ENCODE measurements around the gene UGT3A1.
"Not testable (repeated sequence)": the region's sequence is repeated elsewhere in the genome, so short reads cannot be mapped to it uniquely, and the experiment has no call there.

Gene UGT3A1, protein sequence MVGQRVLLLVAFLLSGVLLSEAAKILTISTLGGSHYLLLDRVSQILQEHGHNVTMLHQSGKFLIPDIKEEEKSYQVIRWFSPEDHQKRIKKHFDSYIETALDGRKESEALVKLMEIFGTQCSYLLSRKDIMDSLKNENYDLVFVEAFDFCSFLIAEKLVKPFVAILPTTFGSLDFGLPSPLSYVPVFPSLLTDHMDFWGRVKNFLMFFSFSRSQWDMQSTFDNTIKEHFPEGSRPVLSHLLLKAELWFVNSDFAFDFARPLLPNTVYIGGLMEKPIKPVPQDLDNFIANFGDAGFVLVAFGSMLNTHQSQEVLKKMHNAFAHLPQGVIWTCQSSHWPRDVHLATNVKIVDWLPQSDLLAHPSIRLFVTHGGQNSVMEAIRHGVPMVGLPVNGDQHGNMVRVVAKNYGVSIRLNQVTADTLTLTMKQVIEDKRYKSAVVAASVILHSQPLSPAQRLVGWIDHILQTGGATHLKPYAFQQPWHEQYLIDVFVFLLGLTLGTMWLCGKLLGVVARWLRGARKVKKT

DNA sequence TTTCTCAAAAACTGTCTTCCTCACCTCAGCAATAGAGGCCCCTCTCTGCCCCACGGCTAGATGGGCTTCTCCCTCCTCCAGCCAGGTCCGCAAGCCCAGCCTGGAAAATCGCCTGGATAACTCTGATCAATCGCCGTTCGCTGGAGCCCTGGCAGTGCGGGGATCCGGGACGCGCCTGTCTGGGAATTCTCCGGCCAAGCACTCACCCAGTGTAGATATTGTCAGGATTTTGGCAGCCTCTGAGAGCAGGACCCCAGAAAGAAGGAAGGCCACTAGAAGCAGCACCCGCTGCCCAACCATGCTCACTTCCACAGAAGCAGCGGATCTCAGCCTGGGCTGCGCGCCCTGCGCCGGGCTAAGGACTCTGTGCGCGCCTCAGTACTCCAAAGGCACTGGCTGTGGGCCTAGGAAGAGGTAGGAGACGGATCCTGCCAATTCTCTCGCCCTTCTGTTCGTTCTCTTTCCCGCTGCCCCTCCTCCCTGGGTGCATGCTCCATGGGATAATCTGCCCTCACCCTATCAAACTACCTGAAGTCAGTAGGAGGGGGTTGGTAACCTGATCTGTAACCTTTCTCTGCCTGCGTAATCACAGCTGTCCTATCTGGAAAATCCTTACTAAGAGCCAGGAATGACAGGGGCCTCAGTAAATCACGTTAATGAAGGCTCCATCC is at the start of gene UGT3A1:
Gene UGT3A1, minus strand, starts transcription at position 450 of the 671 bp plus-strand sequence. Its CDS starts 150 bp downstream, at position 300.
- DNase-seq (ENCODE audit: low spot score): no peak

DNA sequence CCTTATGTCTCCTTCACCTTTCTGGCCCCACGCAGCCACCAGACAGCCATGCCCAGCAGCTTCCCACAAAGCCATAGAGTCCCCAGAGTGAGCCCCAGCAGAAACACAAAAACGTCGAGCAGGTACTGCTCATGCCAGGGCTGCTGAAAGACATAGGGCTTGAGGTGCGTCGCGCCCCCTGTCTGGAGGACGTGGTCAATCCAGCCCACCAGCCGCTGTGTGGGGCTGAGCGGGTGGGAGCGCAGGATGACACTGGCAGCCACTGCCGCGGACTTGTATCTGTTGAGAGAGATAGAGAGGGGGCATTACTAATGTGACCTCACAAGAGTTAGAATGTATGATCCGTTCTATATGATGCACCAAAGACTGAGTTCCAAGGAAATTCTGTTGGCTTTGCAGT is 44.5 kb upstream of the UGT3A1 start:
- no peak for DNase-seq (ENCODE audit: low spot score)

DNA sequence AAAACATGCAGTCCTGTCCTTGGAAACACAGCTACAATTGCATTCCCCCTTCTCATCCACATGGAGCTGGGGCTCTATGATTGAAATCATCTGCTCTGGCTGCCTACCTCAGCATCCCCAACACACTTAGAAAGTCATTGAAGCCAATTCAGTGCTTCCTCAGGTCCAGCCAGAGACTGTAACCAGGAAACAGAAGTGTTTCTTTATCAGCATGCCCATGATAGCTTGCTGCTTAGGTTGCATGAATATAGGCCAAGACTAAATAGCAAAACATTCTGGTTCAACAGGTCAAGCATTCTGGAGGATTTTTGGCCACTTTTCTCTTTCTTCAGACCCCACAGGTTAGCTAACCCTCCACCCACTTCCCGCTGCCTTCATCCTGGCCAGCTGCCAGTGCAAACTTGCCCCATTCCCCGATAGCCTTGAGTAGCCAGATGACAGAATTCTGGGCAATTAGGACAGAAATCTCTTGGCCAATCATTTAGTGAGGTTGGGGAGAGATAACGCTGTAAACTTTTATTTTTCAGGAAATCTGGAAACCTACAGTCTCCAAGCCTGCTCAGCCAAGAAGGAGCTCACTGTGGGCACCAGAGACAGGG is 43.4 kb upstream of the UGT3A1 start:
- DNase-seq (ENCODE audit: low spot score): not testable (repeated sequence)

DNA sequence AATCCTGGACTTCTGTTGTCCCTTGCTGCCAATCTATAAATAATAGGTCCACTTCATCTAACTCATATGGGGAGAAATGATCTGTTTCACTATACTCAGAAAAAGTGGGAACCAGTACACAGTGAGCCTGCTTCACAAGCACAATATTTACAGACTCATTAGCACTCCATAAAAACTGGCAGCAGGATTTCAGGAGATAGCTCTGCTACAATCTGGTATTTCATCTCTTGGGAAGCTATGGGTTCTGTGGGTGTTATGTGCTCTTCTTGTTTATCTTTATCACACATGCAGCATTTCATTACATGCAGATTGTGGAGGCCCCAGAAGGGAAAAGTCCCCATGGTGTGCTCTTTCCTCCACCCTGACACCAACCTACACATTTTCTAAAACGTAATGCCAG is 42.3 kb upstream of the UGT3A1 start:
- no peak for DNase-seq (ENCODE audit: low spot score)

DNA sequence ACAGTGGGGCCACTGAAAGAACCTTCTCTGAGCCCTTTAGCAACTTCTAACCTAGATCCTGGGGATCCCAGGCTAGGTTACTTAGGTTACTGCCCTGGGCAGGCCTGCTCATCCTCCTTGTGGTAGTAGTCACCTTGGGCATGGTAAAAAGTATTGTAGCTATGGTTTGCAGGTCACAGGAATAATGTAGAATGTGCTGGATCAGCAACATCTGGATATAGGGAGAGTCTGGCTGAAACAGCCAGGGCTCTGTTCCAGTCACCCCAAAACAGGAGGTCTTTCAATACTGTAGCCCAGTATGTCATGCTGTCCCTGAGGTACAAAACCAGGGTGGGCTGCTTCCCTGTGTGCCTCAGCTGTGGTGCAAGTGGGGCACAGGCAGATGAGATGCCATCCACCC is 41.9 kb upstream of the UGT3A1 start:
- no peak for DNase-seq (ENCODE audit: low spot score)

DNA sequence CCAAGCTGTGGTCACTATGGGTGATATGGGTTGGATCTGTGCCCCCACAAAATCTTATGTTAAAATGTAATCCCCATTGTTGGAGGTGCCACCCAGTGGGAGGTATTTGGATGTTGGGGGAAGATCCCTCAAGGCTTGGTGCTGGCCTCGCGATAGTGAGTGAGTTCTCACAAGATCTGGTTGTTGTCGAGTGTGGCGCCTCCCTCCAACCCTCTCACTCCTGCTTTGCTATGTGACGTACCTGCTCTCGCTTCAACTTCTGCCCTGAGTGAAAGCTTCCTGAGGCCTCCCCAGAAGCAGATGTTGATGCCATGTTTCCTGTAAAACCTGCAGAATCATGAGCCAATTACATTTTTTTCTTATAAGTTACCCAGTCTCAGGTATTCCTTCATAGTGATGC is 40.0 kb upstream of the UGT3A1 start:
- DNase-seq (ENCODE audit: low spot score): no peak

DNA sequence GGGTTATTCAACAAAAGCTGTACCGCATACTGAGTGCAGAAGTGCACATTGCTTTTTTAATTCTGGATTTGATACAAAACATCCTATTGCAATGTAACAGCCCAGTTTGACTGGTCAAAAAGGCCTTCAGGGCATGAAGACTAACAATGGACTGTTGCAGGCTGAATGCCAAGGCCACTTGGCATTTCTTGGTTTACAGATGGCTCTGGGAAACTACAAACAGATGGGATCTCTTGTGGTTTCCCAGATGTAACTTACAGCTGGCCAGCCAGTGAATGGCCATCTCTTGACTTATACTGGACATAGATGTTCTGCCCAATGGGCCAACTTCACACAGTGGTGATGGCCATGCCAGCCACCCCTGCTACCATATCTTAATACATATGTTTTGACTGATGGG is 38.7 kb upstream of the UGT3A1 start:
- DNase-seq (ENCODE audit: low spot score): no peak

DNA sequence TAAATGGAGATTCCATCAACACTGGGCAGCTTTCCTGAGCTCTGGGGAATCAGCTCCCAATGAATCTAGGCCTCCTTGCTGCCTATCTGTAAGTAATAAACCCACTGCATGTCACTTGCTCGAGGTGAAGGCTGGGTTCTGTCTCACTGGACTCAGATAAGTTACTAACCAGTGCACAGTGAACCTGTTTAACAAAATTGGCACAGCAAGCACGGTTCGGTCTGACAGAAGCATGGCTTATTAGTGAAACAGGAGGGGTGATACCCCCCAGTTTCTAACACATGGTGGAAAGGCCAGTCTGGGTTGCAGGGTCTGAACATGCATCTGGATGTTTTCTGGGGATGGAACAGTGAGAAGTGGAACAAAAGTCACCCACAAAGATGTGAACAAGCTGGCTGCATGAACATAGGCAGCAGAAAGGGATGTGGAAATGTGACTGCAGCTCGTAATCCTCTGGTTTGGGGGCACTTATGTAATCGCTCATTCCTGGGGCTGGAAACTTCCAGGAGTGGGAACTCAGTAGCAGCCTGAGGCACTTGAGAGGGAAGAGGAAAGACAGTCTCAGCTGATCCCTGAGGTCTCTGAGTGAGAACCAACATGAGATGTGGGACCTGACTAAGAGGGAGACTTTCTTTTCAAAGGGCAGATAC is 37.8 kb upstream of the UGT3A1 start:
- DNase-seq (ENCODE audit: low spot score): no peak

DNA sequence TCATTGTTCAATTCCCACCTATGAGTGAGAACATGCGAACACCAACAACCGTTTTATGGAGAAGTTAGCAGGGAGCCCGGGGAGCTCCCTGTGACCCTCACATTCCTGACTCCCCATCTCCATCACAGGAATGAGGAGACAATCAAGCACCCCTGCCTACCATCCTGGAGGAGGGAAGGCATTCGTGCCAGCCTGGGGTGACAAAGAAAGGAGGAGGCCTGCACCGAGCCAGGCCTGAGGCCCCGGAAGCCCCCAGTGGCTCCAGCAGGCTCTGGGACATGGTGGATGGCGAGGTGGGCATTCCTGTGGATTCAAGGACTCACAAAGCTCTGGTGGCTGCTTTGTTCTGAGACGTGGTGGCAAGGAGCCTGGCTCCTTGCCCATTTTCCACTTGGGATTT is 36.5 kb upstream of the UGT3A1 start:
- no peak for DNase-seq (ENCODE audit: low spot score)

DNA sequence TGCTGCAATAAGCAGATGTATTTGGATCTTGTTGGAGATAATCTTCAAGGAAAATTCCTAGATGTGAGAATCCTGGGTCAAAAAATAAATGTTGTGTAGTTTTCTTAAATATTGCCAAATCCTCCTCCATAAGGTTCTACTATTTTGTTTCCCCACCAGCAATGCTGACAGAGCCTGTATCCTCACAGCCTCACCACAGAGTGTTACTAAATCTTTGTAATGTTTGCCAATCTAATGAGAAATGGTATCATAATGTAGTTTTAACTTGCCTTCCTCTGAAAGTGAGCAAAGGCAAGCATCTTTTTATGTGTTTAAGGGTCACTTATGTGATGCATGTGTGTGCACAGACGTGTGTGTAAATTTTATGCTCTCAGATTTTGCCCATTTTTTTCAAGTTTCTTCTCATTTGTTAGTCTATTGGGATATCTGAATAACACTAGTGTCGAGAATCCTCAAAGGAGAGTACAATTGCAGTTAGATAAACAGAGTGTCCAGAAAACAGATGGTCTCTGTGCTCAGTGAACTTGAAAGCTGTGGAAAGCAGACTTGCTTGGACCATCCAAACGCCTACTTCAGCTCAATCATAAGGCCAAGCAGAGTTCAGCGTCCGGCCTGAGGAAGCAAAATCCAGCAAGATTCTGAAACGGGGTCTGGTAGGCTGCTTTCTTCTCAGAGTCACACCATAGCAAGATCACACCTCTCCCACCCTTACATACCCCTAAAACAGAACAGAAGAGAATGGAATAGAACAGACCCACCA is 35.7 kb upstream of the UGT3A1 start:
- DNase-seq (ENCODE audit: low spot score): no peak

DNA sequence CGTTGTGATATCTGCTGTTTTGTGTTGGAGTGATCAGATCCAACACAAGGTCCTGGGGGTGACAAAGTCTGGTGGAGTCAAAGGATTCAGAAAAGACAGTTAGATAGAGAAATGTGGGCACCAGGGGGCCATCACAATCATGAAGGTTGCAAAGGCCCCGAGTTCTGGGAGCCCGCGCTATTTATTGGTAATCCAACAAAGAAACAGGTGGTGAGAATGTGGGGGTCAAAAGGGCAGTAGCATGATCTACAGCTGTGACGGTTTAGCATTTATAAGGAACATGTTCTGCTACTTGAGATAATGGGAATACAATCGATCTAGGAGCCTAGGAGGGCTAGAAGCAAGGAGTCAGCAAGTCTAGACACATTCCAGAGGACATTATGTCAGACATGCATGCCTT is 31.1 kb upstream of the UGT3A1 start:
- not testable (repeated sequence) for DNase-seq (ENCODE audit: low spot score)

DNA sequence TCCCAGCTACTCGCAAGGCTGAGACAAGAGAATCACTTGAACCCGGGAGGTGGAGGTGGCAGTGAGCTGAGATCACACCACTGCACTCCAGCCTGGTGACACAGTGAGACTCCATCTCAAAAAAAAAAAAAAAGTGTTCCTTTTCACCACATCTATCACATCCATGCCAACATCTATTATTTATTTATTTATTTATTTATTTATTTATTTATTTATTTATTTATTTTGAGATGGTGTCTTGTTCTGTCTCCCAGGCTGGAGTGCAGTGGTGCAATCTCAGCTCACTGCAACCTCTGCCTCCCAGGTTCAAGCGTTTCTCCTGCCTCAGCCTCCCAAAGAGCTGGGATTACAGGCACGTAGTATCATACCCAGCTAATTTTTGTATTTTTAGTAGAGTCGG is 28.4 kb upstream of the UGT3A1 start:
- not testable (repeated sequence) for DNase-seq (ENCODE audit: low spot score)

DNA sequence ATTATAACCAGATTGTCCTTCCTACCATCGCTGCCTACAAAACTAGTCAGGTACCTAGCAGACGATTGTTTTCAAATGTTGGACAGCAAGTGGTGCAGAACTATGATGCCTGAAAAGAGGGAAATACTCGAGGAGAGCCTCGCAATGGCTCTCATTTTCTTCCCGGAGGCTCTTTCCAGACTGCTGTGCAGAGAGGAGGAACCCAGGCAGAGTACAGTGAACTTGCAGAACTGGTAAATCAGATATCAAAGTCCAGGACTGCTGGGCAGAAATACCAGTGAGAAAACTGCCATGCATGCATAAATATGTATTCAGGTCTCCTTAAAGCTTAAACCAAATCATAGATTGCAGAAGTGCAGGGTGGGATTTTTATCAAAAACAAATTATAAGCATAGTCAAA is 26.4 kb upstream of the UGT3A1 start:
- no peak for DNase-seq (ENCODE audit: low spot score)

DNA sequence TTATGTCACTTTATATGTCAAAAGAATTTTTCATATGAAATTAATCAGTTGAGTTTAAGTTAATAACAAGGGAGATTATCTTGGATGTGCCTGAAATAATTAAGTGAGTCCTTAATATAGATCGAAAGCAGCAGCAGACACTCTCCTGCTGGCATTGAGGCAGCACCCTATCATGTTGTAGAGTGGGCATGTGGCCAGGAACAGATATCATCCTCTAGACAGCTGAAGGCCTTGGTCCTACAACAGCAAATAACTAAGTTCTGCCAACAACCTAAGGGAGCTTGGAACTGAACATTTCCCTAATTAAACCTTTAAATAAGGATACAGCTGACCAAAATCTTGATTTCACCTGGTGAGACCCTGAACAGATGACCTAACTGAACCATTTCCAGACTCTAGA is 25.8 kb upstream of the UGT3A1 start:
- DNase-seq (ENCODE audit: low spot score): no peak

DNA sequence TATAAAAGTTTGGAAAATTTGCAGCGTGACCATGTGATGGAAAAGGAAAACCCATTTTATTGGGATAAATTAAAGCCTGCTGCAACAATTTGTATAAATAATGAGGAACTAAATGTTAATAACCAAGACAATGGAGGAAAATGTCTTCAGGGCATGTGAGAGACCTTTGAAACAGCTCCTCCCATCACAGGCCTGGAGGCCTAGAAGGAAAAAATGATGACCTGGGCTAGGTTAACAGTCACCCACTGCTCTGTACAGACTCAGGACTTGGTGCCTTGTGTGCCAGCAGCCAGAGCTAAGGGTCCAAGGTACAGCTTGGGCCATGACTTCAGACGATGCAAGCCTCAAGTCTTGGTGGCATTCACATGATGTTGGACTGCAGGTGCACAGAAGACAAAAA is 22.0 kb upstream of the UGT3A1 start:
- no peak for DNase-seq (ENCODE audit: low spot score)

DNA sequence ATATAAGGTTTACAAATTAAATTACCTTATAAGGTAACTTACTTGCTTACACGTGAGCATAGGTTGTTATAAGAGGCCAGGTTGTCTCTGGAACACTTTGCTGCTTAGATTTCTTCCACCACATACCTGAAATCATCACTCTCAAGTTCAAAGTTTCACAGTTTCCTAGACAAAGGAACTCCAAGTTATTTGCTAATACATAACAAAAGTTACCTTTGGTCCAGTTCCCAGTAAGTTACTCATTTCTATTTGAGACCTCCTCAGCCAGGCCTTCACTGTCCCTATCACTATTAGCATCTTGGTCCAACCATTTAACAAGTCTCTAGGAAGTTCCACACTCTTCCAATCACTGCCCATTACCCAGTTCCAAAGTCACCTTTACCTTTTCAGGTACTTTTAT is 18.5 kb upstream of the UGT3A1 start:
- no peak for DNase-seq (ENCODE audit: low spot score)

DNA sequence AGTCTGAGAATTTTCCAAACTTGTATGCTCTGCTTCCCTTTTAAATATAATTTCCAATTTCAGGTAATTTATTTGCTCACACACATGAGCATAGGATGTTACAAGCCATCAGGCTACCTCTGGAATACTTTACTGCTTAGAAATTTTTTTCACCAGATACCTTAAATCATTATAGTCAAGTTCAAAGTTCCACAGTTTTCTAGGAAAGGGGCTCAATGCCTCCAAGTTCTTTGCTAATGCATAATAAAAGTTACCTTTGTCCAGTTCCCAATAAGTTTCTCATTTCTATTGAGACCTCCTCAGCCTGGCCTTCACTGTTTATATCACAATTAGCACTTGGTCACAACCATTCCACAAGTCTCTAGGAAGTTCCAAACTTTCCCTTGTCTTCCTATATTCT is 16.2 kb upstream of the UGT3A1 start:
- no peak for DNase-seq (ENCODE audit: low spot score)

DNA sequence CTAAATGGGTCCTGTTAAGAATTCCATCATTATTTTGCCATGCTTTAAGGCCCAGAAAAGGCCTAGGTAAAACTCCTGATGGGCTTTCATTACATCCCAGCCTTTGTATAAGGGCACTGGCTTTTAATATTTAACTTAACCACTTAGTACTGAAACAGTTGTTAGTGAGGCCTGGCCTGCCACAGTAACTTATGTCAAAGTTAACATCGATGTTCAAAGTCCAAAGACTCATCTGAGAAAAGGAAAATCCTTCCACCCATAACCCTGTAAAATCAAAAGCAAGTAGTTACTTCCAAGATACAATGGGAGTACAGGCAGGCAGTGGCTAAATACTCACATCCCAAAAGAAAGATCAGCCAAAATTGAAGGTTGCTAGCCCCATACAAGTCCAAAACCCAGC is 15.0 kb upstream of the UGT3A1 start:
- DNase-seq (ENCODE audit: low spot score): no peak

DNA sequence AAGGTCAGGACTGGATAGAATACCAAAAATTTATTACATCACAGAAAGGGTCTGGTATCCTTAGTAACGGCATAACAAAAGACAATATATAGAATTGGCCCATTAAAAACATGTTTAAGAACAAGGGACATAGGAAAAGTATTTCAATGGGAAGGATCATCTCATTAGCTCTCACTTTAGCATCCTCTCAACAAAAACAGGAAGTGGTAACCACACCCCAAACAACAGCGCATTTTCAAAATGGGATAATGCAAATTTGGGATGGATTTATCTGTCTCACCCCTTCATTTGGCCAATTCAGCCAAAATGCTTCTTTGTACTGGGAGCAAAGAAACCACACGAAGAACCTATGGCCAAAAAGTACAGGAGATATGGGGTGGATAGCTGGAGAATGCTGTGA is 9.8 kb upstream of the UGT3A1 start:
- no peak for DNase-seq (ENCODE audit: low spot score)

DNA sequence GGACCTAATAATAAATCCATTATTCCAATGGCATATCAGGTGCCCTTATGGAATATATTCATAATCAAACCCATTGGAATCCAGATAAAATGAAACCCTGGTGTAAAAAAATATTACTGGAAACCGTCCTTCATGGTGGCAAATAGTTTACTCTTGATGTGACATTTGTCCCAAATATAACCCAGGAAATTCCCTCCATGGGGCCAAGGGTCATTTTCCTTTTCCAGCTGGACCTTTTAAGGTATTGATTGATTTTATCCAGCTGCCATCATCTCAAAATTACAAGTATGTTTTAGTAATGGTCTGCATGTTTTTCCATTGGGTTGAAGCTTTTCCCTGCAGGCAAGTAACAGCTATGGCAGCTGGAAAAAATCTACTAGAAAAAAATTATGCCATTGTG is 8.4 kb upstream of the UGT3A1 start:
- no peak for DNase-seq (ENCODE audit: low spot score)

DNA sequence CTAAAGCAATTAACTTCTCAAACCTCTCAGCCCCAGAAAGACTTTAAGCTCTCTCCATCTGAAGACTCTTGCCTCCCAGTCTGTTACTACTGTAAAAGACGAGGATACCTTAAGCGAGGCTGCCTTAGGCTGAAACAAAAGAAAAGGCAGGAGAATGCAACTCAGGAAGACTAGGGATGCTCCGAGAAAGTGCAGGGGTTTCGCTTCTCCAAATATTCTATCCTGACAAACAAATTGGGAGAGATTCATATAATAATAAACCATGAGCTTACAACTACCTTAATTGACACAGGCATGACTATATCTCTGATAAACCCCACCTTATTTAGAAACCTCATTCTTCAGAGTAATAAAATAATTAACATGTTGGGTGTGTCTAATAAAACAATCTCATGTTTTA is 4.9 kb upstream of the UGT3A1 start:
- DNase-seq (ENCODE audit: low spot score): no peak

DNA sequence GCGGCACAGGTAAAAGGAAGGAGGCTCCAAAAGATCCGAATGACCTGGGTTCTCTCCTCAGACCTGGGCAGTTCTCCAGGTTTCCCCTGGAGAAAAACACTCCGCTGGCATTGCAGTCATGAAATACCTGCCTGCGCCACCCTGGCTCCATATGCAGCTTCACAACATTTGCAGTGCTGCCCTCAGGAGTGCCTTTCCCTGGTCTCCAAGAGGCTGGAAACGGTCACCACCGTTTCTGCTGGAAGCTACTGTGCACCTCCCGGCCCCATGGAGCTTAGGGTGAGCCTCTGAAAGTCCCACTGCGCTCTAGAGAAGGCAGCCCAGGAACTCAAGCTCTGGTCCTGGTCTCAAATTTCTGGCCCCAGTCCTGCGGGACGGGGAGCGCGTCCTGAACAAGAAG is 670 bp downstream of the UGT3A1 start:
- DNase-seq (ENCODE audit: low spot score): no peak

All from cerebellar cortex (tissue), 1 donor.